GM18507 (cell line): ENCODE data around the gene SMIM36.
"Not testable (repeated sequence)": the region's sequence is repeated elsewhere in the genome, so short reads cannot be mapped to it uniquely, and the experiment has no call there.

Source experiments
- DNase-seq: peaks from one replicate; pipeline ENCODE4 v3.0.0; 2011; ENCODE audit warnings: low read depth; ENCODE audit not compliant: insufficient read length; ENCODE audit errors: extremely low spot score
- FAIRE-seq: peaks from 2 replicates; lab custom pipeline; 2011; peaks lifted over from hg19 to GRCh38; lab: Jason Lieb, UNC

Gene SMIM36

DNA sequence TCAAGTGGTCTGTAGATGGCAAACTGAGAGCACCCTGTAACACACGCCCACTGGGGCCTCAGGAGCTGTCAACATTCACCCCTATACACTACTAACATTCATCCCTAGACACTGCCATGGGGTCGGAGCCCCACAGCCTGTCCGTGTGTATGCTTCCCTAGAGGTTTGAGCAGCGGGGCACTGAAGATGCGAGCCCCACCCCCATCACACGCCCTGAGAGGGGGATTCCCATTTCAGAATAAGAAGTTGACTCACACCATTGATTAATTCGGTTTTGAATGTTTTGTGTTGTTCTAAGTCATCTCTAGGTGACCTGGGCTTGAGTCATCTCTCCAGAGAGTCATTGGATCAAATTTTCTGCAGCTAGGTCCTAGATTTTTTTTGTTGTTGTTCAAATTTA, 52.3 kb downstream of the SMIM36 start:
- FAIRE-seq (peak; percentile 15), DNase-seq (no peak)

DNA sequence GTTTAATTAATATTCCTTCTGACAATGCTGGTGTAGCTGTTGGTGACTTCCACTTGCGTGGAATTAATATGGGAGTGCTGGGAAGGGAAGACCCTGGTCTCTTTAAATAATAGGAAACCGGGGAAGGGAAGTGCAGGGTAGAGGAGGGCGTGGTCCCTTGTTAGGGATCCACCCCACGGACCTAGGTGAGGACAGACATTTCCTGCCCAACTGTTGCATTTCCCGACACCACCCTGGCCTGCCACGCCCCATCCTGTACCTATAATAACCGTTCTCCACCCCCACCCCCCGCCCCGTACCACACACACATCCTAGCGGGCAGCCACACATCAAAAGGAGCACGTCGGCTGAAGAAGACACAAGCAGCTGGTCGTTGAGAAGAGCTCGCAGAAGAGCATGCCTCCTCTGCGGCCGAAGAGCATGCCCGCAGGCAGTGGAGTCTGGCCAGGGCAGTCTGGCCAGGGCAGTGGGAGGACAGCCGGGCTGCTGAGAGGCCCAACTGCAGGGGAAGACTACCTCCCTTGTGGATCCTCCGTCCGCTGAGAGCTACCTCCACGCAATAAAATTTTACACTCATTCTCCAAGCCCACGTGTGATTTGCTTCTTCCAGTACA, 52.9 kb downstream of the SMIM36 start:
- no peak for DNase-seq
- FAIRE-seq: no peak

DNA sequence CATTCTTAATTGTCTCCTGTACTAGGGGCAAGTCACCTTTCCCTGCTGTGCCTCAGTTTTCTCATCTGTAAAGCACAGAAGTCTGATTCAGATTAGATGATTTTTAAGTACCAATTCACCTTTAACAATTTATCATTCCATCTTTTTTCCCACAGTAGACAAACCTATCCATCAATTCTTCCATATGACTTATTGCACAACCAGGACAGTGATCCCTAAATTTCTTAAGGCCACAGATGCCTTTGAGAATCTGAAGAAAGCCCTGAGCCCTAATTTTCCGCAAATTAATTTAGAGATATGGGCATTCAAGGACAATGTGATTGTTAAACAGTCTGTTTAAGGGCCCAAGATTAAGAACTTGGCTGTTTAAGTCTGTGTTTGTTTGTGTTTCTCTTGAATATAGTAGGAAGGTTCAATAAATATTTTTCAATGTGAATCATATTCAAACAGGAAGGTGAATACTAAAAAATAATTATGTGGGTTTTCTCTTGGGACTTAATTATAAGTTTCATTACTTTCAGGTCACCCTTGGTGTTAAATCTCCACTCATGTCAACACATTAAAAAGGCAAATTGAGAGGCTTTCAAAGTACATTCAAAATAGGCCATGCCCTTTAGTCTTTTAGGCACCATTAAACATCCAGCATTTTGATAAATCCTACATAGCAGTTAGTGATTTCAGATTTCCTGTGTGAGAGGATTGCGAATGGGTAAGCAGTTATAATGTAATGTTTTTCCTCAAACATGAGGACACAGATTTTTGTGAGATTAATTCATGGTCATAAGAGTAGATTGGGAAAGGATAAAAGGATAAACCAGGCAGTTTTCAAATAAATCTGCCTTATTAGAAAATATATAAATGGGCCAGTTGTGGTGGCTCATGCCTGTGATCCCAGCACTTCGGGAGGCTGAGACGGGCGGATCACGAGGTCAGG, 54.7 kb downstream of the SMIM36 start:
- no peak for DNase-seq
- FAIRE-seq: no peak

DNA sequence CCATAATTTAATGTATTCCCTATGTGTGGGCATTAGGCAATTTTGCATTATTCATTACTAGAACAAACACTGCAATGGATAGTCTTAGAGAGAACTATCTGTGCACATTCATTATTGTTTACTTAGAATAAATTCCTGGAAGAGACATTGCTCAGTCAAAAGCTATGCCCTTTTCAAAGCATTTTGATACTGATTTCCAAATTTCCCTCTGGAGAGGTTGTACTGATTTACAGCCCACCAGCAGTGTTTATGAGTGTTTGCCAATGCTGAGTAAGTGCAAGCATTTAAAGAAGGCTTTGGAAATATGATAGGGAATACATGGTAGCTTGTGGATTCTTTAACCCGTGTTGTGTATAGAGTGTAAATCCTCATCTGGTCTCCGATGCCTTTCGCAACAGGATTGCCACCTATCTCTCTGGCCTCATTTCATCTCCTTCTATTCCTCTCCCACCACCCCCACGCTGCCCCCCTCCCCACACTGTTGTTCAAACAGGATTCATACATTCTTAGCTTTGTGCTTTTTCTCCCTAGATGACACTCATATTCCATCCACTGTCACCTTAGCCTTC, 56.3 kb downstream of the SMIM36 start:
- FAIRE-seq: no peak

DNA sequence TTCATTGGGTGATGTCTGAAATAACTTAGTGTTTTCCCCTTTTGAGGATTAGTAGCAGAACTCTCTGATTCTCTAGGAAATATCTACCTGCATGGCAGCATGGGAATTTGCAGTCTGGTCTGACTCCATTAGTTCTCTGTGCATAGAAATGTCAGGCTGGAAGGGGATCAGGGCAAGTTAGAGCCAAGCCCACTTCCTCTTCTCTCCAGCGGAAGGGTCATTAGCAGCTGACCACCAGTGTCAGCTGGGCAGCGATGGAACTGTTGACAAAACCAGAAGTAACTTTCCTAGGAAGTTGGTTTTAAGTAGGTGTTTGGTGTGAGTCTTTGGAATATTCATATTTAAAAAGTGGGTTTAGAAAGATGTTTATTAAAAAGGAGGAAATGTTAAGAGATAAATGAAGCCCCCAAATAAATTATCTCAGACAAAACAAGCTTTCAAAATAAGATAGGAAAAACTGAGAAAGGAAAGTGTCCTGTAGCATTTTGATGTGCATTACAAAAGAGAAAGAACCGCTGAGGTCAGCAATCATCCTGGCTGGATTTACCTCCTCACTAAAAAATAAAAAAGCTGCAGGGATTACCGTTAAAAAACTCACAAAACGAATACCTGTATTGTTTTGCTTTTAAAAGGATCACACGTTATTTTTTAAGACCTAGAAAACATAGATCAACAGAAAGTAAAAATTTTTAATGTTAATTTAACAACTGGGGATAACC, 57.3 kb downstream of the SMIM36 start:
- no peak for DNase-seq
- no peak for FAIRE-seq

More for the DNA sequence above, 56.3 kb downstream of the SMIM36 start:
- no peak for DNase-seq

DNA sequence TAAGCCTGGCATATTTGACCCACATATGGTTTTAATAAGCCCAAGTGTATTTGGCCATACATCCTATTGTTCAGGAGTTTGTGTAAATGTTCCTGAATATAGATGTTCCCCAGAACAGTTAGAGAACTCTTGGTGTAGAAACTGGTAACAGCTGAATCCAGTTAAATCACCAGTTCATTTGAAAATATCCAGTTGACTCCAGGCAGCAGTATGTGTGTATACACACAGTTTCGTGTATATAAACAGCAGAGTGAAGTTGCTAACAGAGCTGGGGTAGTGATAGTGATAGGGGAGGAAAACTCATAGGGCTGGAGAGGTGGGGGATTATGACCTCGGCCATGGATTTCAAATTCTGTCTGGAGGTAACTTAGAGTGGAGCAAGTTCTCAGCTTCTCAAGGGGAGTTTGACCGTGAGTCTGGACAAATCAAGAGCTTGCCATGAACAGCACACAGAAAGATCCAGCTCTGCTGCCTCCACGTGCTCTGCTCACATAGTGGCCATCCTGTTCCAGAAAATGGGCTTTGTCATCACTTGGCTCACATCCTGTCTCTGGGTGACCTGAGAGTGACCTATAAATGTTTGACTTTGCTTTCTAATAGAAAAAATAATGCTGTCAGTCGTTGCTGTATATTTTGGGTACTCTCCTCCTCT, 59.0 kb downstream of the SMIM36 start:
- peak; percentile 15 for FAIRE-seq
- DNase-seq: no peak

DNA sequence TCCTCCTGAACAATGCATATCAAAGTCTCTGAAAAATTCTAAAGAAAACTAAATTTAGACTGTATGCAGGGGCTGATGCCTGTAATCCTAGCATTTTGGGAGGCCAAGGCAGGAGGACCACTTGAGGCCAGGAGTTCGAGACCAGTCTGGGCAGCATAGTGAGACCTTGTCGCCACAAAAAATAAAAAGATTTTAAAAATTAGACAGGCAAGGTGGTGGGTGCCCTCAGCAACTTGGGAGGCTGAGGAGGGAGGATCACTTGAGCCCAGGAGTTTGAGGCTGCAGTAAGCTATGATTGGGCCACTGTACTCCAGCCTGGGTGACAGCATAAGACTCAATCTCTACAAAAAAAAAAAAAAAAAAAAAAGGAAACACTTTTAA, 59.5 kb downstream of the SMIM36 start:
- DNase-seq (no peak), FAIRE-seq (no peak)

DNA sequence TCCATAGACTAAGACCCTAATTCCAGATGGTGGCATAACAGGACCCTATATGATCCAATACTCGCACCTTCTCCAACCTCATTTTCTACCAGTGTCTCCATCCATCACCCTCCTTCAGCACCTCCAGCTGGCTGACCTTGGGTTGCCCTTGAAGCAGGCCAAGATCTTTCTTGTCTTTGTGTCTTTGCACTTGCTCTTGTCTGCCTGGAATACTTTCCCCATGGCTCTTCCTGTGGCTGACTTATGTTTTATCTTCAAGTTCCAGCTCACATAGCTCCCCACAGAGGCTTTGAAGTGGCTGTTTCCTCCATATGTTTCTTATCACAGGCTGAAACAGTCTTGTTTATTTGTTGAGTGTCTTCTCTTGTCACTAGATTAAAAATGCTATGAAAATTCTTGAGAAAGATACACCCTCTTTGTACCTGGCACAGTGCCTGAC, 60.0 kb downstream of the SMIM36 start:
- no peak for DNase-seq
- no peak for FAIRE-seq

DNA sequence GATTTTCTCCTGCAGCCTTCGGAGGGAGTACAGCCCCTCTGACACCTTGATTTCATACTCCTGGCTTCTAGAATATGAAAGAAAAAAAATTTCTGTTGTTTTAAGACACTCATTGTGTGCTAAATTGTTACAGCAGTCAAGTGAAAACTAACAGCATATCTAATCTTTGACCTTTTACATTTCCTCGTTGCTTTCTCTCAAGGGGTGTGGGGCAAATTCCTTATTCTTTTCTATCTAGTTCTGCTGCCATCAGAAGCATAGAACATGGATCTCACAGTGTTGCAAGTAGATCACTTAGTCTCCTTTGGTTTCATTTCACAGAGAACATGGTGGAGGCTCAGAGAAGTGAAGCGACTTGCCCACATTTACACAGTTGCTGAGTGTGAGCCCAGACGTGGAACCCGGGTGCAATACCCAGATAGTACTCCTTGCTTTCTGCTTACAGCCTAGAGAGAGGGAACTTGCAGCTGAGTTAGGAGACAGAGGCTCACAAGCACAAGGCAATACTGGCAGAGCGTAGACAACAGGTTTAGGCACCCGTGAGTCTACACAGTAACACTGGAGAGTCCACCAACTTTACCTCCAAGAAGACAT, 60.9 kb downstream of the SMIM36 start:
- DNase-seq (no peak), FAIRE-seq (no peak)

DNA sequence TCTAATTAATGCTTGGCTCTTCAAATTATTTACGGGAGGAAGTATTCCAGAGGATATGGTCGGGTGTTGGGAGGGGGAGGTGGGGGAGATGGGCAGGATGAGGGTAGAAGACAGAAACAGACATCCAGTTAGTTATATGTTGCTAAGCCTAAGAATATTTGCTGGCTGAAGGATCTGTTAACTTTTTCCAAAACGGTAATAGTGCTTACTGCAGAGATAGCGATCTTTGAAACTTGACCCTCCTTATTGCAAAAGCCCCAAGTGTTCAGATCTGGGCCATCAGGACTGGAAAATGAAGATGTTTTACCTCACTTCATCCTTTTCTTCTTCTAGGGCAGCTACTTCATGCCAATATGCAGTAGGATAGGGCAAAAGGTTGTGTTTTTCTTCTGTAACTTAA, 62.6 kb downstream of the SMIM36 start:
- no peak for DNase-seq

DNA sequence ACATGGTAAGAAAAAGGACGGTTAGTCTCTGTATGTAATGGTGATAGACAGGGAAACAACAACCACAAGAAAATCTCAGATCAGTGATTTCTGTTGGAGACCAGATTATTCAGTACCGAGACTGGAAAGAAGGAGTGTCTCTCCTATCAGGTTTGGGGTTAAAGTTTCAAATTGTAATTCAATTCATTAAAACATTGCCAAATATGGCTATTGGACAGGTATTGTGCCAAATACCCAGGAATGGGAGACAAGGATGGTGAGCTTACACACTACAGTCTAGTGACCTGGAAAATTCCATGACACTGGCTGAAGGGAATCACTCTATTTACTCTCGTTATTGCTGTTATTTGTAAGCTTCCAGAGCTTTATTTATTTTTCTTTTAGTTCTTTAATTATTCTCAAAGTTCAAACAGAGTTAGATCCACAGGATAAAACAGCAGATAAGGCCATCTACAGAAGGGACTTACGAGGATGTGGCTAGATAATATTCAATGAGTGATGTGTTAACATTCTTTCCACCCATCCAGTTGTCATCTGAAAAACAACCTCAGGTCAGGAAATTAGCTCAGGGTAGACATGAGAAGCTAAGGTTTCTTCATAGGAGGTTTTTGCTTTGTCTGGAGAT, 64.6 kb downstream of the SMIM36 start:
- FAIRE-seq (peak; percentile 9), DNase-seq (no peak)

More for the DNA sequence above, 62.6 kb downstream of the SMIM36 start:
- FAIRE-seq: no peak

DNA sequence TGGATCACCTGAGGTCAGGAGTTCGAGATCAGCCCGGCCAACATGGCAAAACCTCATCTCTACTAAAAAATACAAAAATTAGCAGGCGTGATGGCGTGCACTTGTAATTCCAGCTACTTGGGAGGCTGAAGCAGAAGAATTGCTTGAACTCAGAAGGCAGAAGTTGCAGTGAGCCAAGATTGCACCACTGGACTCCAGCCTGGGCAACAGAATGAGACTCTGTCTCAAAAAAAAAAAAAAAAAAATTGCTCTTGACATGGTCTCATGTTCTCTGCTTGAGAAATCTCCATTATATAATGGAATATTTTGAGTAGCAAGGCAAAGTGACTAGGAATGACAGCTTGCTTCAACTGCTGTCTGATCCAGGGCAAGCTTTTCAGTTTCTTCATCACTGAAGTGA, 65.2 kb downstream of the SMIM36 start:
- not testable (repeated sequence) for DNase-seq, FAIRE-seq

DNA sequence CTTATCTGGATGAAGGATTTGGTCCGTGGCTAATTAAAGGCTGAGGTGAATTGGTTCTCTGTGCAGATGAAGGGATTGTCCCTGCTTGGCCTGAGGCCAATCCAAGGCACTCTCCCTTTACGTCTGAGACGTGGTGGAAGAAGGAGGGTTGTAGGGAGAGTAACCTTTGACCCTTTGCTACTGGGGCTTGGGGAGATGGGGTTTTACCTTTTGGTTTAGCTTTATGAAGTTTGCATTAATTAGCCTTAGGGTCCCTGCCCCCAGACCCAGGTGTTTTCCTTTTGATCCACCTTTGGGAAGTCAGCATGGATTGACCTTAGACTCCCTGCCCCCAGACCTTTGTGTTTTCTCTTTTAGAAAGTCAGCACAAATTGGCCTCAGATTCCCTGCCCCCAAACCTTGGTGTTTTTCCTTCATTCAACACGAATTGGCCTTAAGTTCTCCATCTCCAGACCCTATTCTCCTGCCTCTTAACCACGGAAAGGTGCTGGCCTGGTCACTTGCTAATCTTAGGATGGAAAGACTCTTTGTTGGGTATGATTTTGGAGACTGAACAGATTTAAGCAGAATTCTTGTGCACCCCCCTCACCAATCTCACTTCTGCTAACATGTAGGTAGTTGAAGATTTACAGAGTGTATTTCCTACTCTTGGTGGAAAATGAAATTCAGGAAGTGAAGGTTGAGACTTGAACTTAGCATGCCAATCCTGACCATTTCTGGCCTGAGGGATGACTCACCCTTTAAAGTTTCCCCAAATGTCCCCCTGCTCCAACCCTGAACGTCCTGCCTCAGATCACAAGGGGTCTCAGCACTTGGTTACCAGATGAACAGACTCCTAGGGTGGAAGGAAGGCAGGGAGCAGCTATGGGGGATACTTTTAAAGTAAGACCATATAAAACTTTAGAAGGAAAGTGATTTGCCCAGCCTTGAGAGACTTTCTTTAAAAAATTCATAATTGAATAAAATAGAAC, 66.5 kb downstream of the SMIM36 start:
- DNase-seq (no peak), FAIRE-seq (peak; percentile 99)

DNA sequence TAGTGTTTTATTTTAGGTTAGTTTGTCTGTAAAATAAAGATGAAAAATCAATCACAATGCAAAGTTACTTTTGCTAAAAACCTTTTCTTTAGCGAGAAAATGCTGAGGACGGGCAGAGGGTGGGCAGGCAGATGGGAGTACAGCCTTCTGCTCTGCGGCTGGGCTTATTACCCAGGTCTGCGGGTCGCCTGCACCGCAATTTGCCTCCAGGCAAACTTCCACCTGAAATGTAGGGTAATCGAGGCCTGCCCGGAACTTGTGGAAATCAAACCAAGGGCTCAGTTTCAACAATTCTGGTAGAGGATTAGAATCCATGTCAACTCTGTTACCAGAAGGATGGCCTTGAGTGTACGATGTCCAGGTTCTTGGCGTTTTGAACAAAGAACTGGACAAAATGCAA, 67.3 kb downstream of the SMIM36 start:
- FAIRE-seq (no peak), DNase-seq (no peak)

DNA sequence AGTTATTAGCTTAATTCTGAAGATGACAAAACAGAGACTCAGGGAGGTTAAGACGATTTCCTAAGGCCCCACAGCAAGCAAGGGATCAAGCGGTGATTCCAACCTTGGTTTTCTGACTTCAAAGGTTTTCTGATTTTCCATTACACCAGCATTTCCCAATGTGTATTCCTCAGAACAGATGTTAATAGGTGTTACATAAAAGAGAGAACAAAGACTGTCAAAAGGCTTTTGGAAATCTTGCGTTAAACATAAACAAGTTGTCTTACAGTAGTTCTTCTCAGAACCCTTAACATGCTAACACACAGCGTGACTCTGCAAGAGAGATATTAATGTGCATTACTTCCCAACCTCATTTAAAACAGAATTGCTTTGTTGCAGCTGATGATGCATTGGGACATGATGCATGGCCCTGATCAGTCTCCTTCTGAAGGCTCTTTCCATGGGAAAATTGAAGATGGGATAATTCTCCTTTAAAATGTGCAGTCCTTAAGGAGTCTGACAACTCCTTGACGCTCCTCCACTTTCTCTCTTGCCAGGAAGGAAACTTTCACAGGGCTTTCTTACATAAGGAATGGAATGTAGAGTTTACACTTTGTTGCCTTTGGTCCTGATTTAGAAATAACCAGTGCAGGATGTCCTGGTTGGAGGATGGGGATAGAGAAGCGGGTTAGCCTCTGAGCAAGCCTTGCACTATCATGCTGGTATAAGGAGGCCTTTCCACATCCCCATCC, 68.1 kb downstream of the SMIM36 start:
- no peak for DNase-seq
- FAIRE-seq: no peak

DNA sequence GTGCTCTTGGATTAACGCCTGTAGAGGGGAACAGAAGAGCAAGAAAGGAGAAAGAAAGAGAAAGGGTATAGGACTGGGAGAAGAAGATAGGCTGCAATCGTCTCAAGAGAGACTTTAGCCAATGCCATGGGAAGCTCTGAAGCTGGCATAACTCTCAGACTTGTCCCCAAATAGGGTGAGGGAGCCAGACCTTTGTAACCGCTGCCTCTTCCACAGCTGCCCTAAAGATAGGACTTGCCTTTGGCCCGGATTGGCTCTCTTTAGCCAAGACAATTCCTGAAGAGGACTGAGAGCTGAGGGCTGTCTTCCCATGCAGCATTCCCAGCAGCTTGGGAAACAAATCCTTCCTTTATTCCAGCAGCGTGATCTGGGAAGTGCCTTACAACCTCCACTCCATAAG, 68.8 kb downstream of the SMIM36 start:
- FAIRE-seq: no peak
- DNase-seq: no peak

DNA sequence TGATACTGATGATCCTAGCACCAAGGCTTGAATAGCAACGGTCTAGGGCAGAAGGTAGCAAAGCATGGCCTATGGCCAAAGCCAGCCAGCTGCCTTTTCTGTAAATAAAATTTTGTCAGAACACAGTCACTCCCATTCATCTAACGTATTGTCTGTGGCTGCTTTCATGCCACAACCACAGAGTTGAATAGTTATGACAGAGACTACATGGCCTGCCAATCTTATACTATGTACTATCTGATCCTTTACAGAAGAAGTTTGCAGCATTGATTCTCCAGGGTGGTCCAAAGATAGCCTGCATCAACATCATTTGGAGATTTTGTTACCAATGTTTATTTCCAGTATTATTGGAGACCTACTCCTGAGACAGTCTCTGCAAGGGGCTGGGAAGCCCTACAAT, 69.7 kb downstream of the SMIM36 start:
- DNase-seq (no peak), FAIRE-seq (peak; percentile 57)
